Measurements from ENCODE around the gene TMEM163.

- no peak for TF ChIP-seq CTCF (IDR thresholded peaks at IDR 0.05)
- TF ChIP-seq POLR2A (IDR thresholded peaks at IDR 0.05) = no peak
- TF ChIP-seq POLR2AphosphoS5 (IDR thresholded peaks at IDR 0.05) = no peak
- TF ChIP-seq EP300 (IDR thresholded peaks at IDR 0.05) = no peak
These were observed 186.3 kb downstream of the TMEM163 start for GRCh38 chr2:134532537-134532936.
